ENCODE data around the gene RSL24D1.
A peak's percentile ranks its signal among the peaks of the same experiment; 100 is the strongest.
"Not testable (repeated sequence)": the region's sequence is repeated elsewhere in the genome, so short reads cannot be mapped to it uniquely, and the experiment has no call there.

The RSL24D1 gene

DNA sequence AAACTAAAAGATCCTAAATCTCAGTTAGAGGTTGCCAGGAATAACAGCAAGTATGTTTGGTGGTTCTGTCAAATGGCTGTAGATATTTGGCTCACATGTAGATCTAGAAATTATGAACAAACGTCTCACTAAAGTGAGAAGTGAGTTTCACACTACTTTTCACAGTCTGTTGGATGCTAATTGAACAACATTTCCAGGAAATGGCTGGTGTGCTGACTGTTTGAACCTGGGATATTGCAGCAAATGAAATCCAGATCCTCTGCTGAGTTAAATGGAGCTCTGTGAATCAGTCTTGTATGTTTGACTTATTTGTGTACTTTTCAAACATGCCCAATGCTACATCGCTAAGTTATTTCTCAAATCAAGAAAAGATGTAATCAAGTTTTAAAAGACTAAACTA, 21.3 kb upstream of the RSL24D1 start:
- DNase-seq (ENCODE audit: low read depth in 3 of 3, low spot score in 1 of 3), result no peak

DNA sequence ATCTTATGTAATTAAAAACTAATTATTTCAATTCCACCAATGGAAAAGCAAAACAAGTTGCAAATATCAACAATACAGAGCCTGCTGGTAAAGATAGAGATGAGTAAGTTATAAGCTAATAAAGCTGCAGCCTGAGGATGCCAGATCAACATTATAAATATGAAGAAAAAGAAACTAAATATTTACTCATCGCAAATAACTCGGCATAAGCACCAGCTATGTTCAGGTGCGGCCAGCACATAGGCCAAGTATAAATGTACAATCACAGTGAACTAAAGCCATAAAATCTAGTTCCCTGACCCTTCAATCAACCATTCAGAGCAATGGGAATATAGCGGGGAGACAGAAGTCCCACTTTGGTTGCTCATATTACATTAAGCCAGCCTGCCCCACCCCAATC, 7.7 kb upstream of the RSL24D1 start:
- no peak for DNase-seq (ENCODE audit: low read depth in 3 of 3, low spot score in 1 of 3)

DNA sequence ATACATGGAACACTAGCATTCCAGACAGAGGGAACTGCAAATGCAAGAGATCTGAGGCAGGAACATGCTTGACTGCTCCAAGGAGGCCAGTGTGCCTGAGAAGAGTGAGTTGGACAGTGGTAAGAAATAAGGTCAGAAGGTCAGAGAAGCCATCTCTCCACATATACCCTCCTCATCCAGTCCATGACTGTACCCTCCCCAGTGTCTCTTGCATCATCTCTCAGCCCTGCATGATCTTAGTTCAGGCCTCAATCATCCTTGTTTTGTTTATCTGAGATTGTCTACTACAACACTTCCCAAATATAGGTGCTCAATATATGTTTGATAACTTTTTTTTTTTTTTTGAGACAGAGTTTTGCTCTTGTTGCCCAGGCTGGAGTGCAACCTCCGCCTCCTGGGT, 5.5 kb upstream of the RSL24D1 start:
- DNase-seq (ENCODE audit: low read depth in 3 of 3, low spot score in 1 of 3), result no peak

DNA sequence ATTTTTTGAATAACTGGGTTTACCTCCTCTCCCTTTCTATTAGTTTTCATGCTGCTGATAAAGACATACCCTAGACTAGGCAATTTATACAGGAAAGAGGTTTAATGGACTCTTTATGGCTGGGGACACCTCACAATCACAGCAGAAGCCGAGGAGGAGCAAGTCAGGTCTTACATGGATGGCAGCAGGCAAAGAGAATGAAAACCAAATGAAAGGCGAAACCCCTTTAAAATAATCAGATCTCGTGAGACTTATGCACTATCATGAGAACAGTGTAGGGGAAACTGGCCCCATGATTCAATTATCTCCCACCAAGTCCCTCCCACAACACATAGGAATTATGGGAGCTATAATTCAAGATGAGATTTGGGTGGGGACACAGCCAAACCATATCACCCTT, 2.0 kb upstream of the RSL24D1 start:
- no peak for DNase-seq (ENCODE audit: low read depth in 3 of 3, low spot score in 1 of 3)

DNA sequence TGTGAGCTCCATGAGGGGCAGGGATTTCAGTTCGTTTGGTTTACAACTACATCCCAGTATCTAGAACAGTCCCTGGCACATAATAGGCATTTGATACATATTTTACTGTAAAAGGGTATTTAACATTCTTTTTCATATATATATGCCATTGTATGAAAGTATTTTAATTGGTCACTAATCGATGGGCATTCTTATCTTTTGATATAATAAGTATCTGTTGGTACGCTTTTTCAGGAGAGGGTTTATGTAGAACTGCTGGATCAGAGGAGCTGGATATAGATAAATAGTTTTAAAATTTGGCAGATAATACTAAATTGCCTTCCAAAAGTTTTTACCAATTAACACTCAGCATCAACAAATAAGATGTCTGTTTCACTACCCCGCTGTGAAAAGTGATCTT, 978 bp upstream of the RSL24D1 start:
- DNase-seq (ENCODE audit: low read depth in 3 of 3, low spot score in 1 of 3), result no peak

DNA sequence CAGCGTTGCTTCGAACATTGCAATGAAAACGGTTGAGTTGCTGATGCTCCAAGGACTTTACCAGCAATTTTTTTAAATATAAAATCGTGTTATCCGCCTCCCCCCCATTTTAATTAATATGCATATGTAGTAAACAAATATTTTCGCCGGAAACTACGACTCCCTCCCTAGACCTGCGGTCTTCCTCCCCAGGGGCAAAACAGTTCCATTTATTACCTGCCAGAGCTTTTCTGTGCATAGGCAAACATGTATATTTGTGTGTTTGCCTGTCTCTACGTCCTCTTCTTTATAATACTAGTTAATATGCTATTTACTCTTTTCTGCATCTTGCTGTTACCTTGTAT, 593 bp upstream of the RSL24D1 start:
- DNase-seq (ENCODE audit: low read depth in 3 of 3, low spot score in 1 of 3), result no peak

DNA sequence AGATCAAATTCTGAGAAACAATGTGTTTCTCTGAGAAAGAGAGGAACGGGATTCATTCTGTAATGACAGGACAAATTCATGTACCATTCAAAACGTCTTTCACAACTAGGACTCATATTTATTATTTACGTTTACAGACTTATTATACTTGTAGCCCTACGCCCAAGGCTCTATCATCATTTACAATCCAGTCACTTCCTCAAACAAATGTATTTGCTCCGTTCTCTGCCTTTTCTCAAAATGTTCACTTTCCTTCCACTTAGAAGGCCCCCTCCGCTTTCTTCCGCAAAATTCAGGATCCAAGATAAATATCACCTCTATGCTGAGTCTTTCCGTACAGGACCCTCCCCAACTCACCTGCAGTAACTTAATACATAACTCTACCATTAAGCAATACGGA, 745 bp downstream of the RSL24D1 start:
- no peak for DNase-seq (ENCODE audit: low read depth in 3 of 3, low spot score in 1 of 3)

DNA sequence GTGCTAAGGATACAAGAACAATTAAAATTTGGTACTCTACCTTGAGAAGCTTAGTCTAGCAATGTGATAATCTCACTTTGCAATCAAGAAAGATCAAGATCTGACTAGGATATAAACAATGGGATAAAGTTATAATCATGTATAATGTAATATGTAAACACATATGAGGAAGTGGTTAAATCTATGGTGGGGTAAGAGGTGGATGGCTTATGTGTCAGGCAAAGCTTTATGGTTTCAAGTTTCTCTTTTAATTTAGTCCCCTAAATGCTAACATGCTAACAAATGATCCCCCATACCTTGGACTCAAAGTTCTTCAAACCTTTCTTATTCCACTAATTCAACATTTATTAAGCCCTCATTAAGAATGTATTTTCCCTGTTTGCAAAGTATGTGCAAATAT, 2.5 kb downstream of the RSL24D1 start:
- no peak for DNase-seq (ENCODE audit: low read depth in 3 of 3, low spot score in 1 of 3)

DNA sequence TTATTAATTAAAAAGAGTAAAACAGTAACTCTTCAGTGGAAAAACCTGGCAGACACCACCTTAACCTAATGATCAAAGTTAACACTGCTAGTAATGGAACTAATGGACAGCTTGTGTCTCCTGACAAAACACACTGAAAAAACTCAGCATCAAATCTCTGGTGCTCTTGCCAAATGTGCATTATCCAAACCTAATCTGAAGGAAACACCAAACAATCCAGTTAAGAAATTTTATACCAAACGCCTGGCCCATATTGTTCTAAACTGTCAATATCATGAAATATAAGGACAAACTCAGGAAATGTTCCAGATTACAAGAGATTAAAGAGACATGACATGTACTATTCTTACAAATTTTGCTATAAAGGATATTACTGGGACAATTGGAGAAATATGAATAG, 10.4 kb downstream of the RSL24D1 start:
- no peak for DNase-seq (ENCODE audit: low read depth in 3 of 3, low spot score in 1 of 3)

DNA sequence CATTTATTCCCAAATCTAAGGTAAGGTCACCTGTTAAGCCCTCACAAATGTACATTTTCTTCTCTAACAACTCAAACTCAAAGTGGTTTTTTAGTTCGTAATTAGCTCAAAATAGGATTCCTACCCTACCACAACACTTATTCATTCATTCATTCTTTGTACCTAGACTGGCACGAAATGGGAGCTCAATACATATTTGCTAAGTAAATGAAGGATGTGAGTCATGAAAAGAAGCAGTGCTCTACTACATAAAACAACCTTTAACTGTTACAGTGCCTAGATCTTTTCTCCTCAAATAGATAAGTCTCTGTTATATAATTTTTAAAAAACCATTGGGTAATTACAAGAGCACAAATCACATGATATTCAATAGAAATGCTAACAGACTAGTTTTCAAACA, 13.1 kb downstream of the RSL24D1 start:
- DNase-seq (ENCODE audit: low read depth in 3 of 3, low spot score in 1 of 3), result no peak

DNA sequence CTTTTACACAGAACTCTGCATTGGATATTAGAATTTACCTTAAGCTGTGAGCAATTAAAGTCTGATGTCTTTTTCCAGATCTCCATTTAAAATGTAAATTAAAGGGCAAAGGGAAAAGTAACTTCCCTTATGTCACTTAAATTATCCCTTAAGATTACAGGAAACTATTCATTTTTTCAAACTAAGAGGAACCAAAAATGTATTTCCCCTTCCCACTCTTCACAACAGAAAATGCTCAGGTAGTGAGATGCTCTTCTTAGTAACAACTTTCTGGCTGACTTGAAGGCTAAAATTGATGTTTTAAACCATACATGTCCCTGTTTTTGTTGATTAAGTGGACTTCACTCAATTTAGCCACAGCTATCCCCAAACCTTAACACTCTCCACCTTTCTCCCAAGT, 17.6 kb downstream of the RSL24D1 start:
- DNase-seq (ENCODE audit: low read depth in 3 of 3, low spot score in 1 of 3), result no peak

DNA sequence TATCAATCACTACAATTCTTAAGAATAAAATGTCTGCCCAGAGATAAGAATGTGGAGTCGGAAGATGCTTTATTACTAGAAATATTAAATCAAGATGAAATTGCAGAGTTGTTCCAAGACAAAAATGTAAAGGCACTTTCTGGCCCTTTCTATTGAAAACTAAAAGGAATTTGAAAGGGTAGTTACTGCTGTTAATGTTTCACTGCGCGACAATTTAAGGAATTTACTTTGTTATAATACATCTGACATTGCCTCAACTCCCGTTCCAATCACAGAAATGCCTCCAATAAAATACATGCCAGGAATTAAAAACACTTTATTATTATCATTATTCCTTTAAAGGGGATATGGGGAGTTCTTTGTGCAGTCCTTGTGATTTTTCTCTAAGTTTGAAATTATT, 26.4 kb downstream of the RSL24D1 start:
- no peak for DNase-seq (ENCODE audit: low read depth in 3 of 3, low spot score in 1 of 3)

DNA sequence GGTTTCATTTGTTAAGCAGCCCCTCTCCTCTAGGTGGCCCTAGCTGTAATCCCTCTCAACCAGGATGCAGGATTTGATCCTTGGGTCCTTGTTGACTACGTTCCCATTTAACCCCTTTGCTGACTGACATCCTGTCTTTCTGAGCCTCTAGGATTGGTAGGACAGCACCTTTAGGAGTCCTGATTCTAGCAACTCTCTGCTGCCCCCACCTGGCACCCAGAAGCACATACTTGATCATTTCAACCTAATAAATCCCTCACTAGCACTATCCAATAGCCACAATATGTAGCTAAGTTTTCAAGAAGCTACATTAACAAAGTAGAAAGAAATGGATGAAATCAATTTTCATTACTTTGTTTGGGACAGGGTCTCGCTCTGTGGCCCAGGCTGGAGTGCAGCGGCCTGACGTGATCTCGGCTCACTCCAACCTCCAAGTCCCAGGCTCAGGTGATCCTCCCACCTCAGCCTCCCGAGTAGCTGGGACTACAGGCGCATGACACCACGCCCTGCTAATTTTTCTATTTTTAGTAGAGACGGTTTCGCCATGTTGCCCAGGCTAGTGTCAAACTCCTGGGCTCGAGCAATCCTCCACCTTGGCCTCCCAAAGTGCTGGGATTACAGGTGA, 28.3 kb downstream of the RSL24D1 start:
- DNase-seq (ENCODE audit: low read depth in 3 of 3, low spot score in 1 of 3), result peak in 1 of 3 donors; percentile 30

DNA sequence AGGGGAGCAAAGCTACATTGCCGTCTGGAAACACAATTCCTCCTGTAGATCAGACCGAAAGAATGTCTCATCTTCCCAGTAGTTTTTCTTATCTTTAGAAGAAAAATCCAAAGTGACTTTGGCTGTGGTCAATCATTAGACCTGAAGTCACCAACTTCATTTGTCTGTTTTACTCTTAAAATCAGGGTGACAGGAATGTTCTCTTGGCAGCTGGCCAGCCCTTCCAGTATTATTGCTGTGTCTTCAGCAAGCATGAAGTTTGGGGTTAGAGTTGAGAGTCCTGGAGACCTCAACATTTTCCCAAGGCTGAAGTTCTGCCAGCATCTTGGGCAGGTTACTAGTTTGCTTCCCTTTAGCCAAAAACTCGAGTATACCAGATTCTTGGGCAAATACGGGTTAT, 32.5 kb downstream of the RSL24D1 start:
- DNase-seq (ENCODE audit: low read depth in 3 of 3, low spot score in 1 of 3), result no peak

DNA sequence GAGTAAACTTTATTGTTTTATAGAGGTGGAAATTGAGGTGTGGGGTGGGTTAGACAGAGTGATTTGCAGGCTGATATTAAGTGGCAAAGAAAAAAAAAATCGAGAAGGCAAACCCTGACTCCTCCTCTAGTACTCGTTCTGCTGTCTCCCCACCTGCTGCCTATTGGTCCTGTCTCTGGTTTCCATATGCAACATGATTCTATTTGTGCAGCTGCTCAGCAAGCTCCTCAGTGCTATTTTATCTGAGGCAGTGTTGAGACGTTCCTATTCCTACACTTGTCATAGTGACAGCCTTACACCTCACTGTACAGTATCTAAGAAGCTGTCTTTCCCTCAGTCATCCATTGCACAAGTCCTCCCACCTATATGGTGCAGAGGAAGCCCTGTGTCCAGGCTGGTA, 45.1 kb downstream of the RSL24D1 start:
- DNase-seq (ENCODE audit: low read depth in 3 of 3, low spot score in 1 of 3), result no peak

DNA sequence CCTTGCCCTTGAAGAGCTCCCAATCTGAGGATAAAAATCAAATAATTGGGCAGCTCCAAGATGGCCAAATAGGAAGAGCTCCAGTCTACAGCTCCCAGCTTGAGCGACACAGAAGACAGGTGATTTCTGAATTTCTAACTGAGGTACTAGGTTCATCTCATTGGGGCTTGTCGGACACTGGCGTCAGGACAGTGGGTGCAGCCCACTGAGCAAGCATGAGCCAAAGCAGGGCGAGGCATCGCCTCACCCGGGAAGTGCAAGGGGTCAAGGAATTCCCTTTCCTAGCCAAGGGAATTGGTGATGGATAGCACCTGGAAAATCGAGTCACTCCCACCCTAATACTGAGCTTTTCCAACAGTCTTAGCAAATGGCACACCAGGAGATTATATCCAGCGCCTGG, 53.6 kb downstream of the RSL24D1 start:
- not testable (repeated sequence) for DNase-seq (ENCODE audit: low read depth in 3 of 3, low spot score in 1 of 3)

DNA sequence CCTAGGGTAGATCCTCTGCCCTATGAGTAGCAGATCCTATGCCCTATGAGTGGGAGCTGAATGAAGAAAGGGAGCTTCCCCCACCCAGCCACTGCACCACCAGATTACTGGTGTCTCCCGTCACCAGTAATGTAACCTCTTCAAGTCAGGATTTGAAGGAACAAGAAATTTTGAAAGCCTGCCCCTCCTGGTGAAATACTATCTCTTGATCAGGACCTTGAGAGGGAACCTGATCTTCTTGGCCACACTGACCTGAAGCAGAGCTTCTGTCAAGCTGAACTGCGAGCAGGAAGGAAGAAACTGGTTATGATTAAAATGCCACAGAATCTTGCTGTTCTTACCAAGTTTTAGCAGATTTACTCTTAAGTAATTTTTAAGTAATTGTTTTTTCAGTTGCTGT, 62.8 kb downstream of the RSL24D1 start:
- no peak for DNase-seq (ENCODE audit: low read depth in 3 of 3, low spot score in 1 of 3)

DNA sequence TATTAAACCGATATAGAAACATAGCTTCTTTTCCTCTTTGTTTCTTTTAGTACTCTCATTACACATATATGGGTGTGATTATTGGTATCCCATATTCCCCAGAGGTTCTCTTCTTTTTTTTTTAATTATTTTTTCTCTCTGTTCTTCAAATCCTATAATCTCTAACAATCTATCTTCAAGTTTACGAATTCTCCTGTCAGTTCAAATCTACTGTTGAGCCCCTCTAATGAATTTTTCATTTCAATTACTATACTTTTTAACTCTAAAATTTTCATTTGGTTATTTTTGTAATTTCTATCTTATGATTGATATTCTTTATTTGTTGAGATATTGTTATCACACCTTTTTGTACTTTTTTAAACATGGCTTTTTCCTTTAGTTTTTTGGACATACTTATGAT, 64.1 kb downstream of the RSL24D1 start:
- DNase-seq (ENCODE audit: low read depth in 3 of 3, low spot score in 1 of 3), result no peak
